ENCODE measurements around the gene KSR1. TPM values are rescaled to one million over a fixed set of nuclear protein-coding genes. Genes with fewer than 3 reads are reported as not detected.

The KSR1 gene
- total RNA-seq, 2 experiments from 2014 or later = 96.6 to 113 TPM

GRCh38 chr17:27596566-27597187 is 140.4 kb downstream of the KSR1 start:
- intact Hi-C loops (cut with DNase I, micrococcal nuclease) = loop anchor here in 1 of 2 experiments (5.0 kb wide), 1 partner anchor 124 kb away; no protein-coding TSS in a partner anchor
- POLR2A ChIA-PET = interaction anchor here (1.2 kb wide), 1 partner anchor 130 kb away, joined by 3 read pairs; no protein-coding TSS in a partner anchor
- CTCF ChIA-PET = interaction anchor here (0.6 to 2.4 kb wide), 5 partner anchors 16 to 360 kb away, joined by 3 to 8 read pairs (median 5); no protein-coding TSS in a partner anchor
- peaks cover 34% of the 10 kb centered on the region for H3K36me3 Mint-ChIP-seq (ENCODE audit: low read depth)
- H3K9me3 Mint-ChIP-seq (ENCODE audit: low read depth) = no peaks in the 10 kb centered on the region
- no peak overlapping the region for H3K4me3 Mint-ChIP-seq
- peak overlapping the region; percentile 20 for H3K27ac Mint-ChIP-seq
- no peak for DNase-seq
- no peak for ATAC-seq
- H3K4me1 Mint-ChIP-seq = peaks cover 19% of the 10 kb centered on the region
- no peaks in the 10 kb centered on the region for H3K27me3 Mint-ChIP-seq

- no peak overlapping the region for H3K4me3 Mint-ChIP-seq
- ChIA-PET POLR2A (interaction anchor here (0.9 kb wide), 1 partner anchor 17 kb away, joined by 3 read pairs; no protein-coding TSS in a partner anchor), CTCF (interaction anchor here (0.6 to 1.3 kb wide), 7 partner anchors 10 to 243 kb away, joined by 3 to 5 read pairs (median 3); no protein-coding TSS in a partner anchor)
- intact Hi-C loops (cut with DNase I, micrococcal nuclease) = loop anchor here in 1 of 2 experiments (5.0 kb wide), 1 partner anchor 125 kb away; no protein-coding TSS in a partner anchor
- DNase-seq (no peak), ATAC-seq (no peak)
- no peaks in the 10 kb centered on the region for H3K27me3 Mint-ChIP-seq
- peaks cover 37% of the 10 kb centered on the region for H3K36me3 Mint-ChIP-seq (ENCODE audit: low read depth)
- H3K4me1 Mint-ChIP-seq = peaks cover 21% of the 10 kb centered on the region
- no peaks in the 10 kb centered on the region for H3K9me3 Mint-ChIP-seq (ENCODE audit: low read depth)
- no peak overlapping the region for H3K27ac Mint-ChIP-seq
These were observed 140.9 kb downstream of the KSR1 start for GRCh38 chr17:27597188-27597580.

- ChIA-PET POLR2A (interaction anchor here (0.9 kb wide), 1 partner anchor 18 kb away, joined by 3 read pairs; no protein-coding TSS in a partner anchor), CTCF (interaction anchor here (0.7 to 2.7 kb wide), 7 partner anchors 8 to 243 kb away, joined by 3 to 18 read pairs (median 3); no protein-coding TSS in a partner anchor)
- DNase-seq (no peak), ATAC-seq (no peak)
- intact Hi-C loops (cut with DNase I, micrococcal nuclease) = loop anchor here in 1 of 2 experiments (2.0 to 5.0 kb wide), 2 partner anchors 29 to 126 kb away; no protein-coding TSS in a partner anchor
- Mint-ChIP-seq H3K4me1 (peaks cover 24% of the 10 kb centered on the region), H3K27me3 (no peaks in the 10 kb centered on the region), H3K27ac (no peak overlapping the region), H3K9me3 (ENCODE audit: low read depth) (no peaks in the 10 kb centered on the region), H3K4me3 (no peak overlapping the region), H3K36me3 (ENCODE audit: low read depth) (peaks cover 36% of the 10 kb centered on the region)
These were observed 141.6 kb downstream of the KSR1 start for GRCh38 chr17:27597783-27598320.

DNA sequence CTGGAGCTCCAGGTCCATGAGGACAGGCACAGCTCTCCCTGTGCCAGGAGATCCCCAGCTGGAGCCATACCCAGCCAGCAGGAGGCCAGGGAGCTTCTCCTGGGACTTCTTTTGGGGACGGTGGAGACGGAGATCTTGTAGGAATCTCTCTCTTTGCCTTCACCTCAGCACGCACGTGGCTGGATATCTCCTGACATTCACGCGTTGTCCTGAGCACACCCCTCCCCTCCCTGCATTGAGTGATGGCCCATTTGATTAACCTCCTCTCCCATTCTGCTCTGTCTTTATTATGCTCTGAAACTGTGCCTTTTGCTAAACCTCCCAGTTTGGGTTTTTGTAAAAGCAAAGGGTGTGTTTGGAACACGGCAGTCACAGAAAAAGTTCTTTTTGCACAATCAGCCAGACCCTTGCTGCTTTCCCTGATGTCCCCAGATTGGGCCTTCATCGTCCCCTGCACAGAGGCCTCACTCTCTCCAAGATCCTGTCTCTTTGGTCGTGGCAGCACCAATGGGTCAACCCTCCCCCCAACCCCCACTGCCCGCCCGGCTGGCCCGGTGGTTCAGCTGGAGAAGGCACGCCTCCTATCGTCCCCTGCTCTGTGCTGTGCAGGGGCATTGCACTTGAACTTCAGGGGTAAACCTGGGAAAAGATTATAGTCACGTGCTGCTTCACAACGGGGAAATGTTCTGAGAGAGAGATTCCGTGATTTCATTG is 142.2 kb downstream of the KSR1 start:
- DNase-seq (no peak), ATAC-seq (no peak)
- ChIA-PET POLR2A (interaction anchor here (1.6 kb wide), 1 partner anchor 54 kb away, joined by 9 read pairs; no protein-coding TSS in a partner anchor), CTCF (interaction anchor here (0.7 to 7.5 kb wide), 20 partner anchors 9 to 362 kb away, joined by 3 to 87 read pairs (median 6); no protein-coding TSS in a partner anchor)
- Mint-ChIP-seq H3K9me3 (ENCODE audit: low read depth) (no peaks in the 10 kb centered on the region), H3K4me1 (peaks cover 24% of the 10 kb centered on the region), H3K27ac (no peak overlapping the region), H3K27me3 (no peaks in the 10 kb centered on the region), H3K4me3 (no peak overlapping the region), H3K36me3 (ENCODE audit: low read depth) (peaks cover 36% of the 10 kb centered on the region)
- intact Hi-C loops (cut with DNase I, micrococcal nuclease) = loop anchor here (1.0 to 5.0 kb wide), 4 partner anchors 30 to 362 kb away; no protein-coding TSS in a partner anchor

DNA sequence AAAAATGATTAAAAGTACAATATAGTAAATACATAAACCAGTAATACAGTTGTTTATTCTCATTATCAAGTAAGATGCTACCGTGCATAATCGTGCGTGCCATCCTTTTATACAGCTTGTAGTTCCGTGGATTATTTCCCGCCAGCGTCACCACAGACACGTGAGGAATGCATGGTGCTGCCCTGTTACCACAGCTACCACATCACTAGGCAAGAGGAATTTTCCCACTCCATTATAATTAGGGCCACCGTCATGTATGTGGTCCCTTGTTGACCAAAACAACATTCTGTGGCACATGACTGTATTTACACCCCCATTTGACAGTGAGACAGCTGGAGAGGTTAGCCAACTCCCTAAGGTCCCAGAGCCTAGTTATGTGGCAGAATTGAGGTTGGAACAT is 144.2 kb downstream of the KSR1 start:
- Mint-ChIP-seq H3K36me3 (ENCODE audit: low read depth) (peaks cover 43% of the 10 kb centered on the region), H3K4me3 (no peak overlapping the region), H3K27me3 (no peaks in the 10 kb centered on the region), H3K4me1 (peaks cover 14% of the 10 kb centered on the region), H3K27ac (no peak overlapping the region), H3K9me3 (ENCODE audit: low read depth) (no peaks in the 10 kb centered on the region)
- DNase-seq (no peak), ATAC-seq (no peak)
- ChIA-PET CTCF (interaction anchor here (0.6 to 7.5 kb wide), 57 partner anchors 8 to 364 kb away, joined by 3 to 87 read pairs (median 6); partner anchors contain the start of genes KSR1 and LYRM9), POLR2A (interaction anchor here (0.5 to 1.6 kb wide), 6 partner anchors 55 to 145 kb away, joined by 3 to 16 read pairs (median 4); no protein-coding TSS in a partner anchor)
- intact Hi-C loops (cut with DNase I, micrococcal nuclease) = loop anchor here (1.0 to 5.0 kb wide), 5 partner anchors 32 to 356 kb away; no protein-coding TSS in a partner anchor

GRCh38 chr17:27601069-27601974 is 145.1 kb downstream of the KSR1 start:
- Mint-ChIP-seq H3K4me3 (no peak overlapping the region), H3K36me3 (ENCODE audit: low read depth) (peaks cover 44% of the 10 kb centered on the region), H3K27me3 (no peaks in the 10 kb centered on the region), H3K27ac (no peak overlapping the region), H3K4me1 (peaks cover 14% of the 10 kb centered on the region), H3K9me3 (ENCODE audit: low read depth) (no peaks in the 10 kb centered on the region)
- peak; percentile 40 for ATAC-seq
- intact Hi-C loops (cut with DNase I, micrococcal nuclease) = loop anchor here in 1 of 2 experiments (1.0 to 5.0 kb wide), 9 partner anchors 29 to 357 kb away; partner anchors contain the start of gene KSR1
- ChIA-PET POLR2A (no interaction called here), CTCF (interaction anchor here (0.6 to 7.5 kb wide), 45 partner anchors 8 to 364 kb away, joined by 3 to 87 read pairs (median 4); partner anchors contain the start of gene KSR1)
- peak; percentile 90 for DNase-seq

DNA sequence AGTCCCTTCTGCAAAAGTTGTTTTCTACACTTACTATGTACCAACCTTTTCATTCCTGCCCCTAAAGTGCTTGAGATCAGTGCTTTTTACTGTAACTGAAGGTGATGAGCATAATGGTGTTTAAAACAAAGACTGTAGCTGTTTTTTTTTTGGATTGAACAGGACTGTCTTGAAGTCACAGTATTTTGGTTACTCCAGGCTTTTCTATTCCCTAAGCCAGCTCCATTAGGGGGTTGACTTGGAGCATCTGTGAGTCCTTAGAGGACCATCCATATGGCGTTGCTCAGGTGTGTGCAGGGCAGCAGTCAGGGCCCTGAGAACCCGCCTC is 145.7 kb downstream of the KSR1 start:
- Mint-ChIP-seq H3K4me3 (no peak overlapping the region), H3K27me3 (no peaks in the 10 kb centered on the region), H3K9me3 (ENCODE audit: low read depth) (no peaks in the 10 kb centered on the region), H3K36me3 (ENCODE audit: low read depth) (peaks cover 42% of the 10 kb centered on the region), H3K27ac (no peak overlapping the region), H3K4me1 (peaks cover 14% of the 10 kb centered on the region)
- CTCF ChIA-PET = interaction anchor here (0.5 to 7.5 kb wide), 35 partner anchors 9 to 365 kb away, joined by 3 to 87 read pairs (median 3); partner anchors contain the start of gene KSR1
- ATAC-seq (no peak), DNase-seq (no peak)
- intact Hi-C loops (cut with DNase I, micrococcal nuclease) = loop anchor here in 1 of 2 experiments (1.0 to 5.0 kb wide), 9 partner anchors 30 to 357 kb away; partner anchors contain the start of gene KSR1
- POLR2A ChIA-PET = no interaction called here

- intact Hi-C loops (cut with DNase I, micrococcal nuclease) = loop anchor here (1.0 to 5.0 kb wide), 2 partner anchors 48 to 76 kb away; no protein-coding TSS in a partner anchor
- DNase-seq = peak; percentile 85
- POLR2A ChIA-PET = no interaction called here
- peaks cover 14% of the 10 kb centered on the region for H3K4me1 Mint-ChIP-seq
- ATAC-seq = peak; percentile 54
- no peak overlapping the region for H3K27ac Mint-ChIP-seq
- CTCF ChIA-PET = interaction anchor here (0.5 to 7.5 kb wide), 37 partner anchors 8 to 366 kb away, joined by 3 to 87 read pairs (median 3); no protein-coding TSS in a partner anchor
- no peaks in the 10 kb centered on the region for H3K9me3 Mint-ChIP-seq (ENCODE audit: low read depth)
- H3K4me3 Mint-ChIP-seq = no peak overlapping the region
- no peaks in the 10 kb centered on the region for H3K27me3 Mint-ChIP-seq
- peaks cover 39% of the 10 kb centered on the region for H3K36me3 Mint-ChIP-seq (ENCODE audit: low read depth)
These were observed 146.6 kb downstream of the KSR1 start for GRCh38 chr17:27602721-27603420.

DNA sequence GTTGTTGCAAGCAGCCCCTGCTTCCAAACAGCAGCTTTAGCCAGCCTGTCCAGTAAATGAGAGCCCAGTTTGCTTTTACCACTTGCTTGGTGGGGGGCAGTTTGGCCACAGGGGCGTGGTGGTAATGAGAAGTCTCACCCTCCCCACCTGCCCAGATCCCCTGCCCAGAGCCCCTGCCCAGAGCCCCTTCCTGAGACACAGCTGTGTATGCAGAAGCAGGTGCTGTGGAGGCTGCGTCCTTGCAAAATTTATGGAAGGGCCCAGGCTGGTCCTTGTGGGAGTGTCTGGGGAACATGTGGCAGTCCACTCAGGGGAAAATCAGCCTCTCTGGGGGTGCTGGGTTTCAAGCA is 147.1 kb downstream of the KSR1 start:
- H3K36me3 Mint-ChIP-seq (ENCODE audit: low read depth) = peaks cover 45% of the 10 kb centered on the region
- no peak overlapping the region for H3K27ac Mint-ChIP-seq
- H3K4me3 Mint-ChIP-seq = no peak overlapping the region
- intact Hi-C loops (cut with DNase I, micrococcal nuclease) = loop anchor here (1.0 to 5.0 kb wide), 2 partner anchors 48 to 76 kb away; no protein-coding TSS in a partner anchor
- H3K4me1 Mint-ChIP-seq = peaks cover 16% of the 10 kb centered on the region
- CTCF ChIA-PET = interaction anchor here (0.7 to 7.5 kb wide), 19 partner anchors 8 to 367 kb away, joined by 3 to 87 read pairs (median 3); no protein-coding TSS in a partner anchor
- POLR2A ChIA-PET = no interaction called here
- H3K9me3 Mint-ChIP-seq (ENCODE audit: low read depth) = no peaks in the 10 kb centered on the region
- ATAC-seq (no peak), DNase-seq (no peak)
- H3K27me3 Mint-ChIP-seq = no peaks in the 10 kb centered on the region

Data from activated CD4-positive, alpha-beta T cell treated with anti-CD3 and anti-CD28 coated beads for 36 hours (primary cell).